HepG2 (cell line): Measurements from ENCODE around the gene SPATA21. TPM values are rescaled to one million over a fixed set of nuclear protein-coding genes. Genes with fewer than 3 reads are reported as not detected.

ENCODE experiments used
- ARNT ChIP-seq: fragments of 450-650 bp; IDR thresholded peaks from 2 replicates; pipeline ENCODE4 v1.6.1; 2017
- ATAD3A ChIP-seq: sonication (generic); formaldehyde crosslinking; IDR thresholded peaks from 2 replicates; pipeline ENCODE4 v1.4.0; 2020; ENCODE audit warnings: missing genetic modification reagents
- CEBPG ChIP-seq: IDR thresholded peaks from 2 replicates; pipeline ENCODE4 v1.6.1; 2016
- CHD2 ChIP-seq: IDR thresholded peaks from 2 replicates; pipeline ENCODE4 v1.6.1; 2011; ENCODE audit warnings: low read depth, low read length, improper control_type of control experiment
- FOXA3 ChIP-seq: IDR thresholded peaks from 2 replicates; pipeline ENCODE4 v1.6.1; 2016; ENCODE audit warnings: missing genetic modification reagents, missing compliant biosample characterization
- MXD4 ChIP-seq: IDR thresholded peaks from 2 replicates; pipeline ENCODE4 v1.6.1; 2016; ENCODE audit warnings: mild to moderate bottlenecking, missing biosample characterization, missing genetic modification reagents
- NFE2 ChIP-seq: sonication (generic); formaldehyde crosslinking; IDR thresholded peaks from 2 replicates; pipeline ENCODE4 v1.4.0; 2020; ENCODE audit warnings: missing genetic modification reagents
- POLR2G ChIP-seq: fragments of 200-400 bp; formaldehyde crosslinking; IDR thresholded peaks from 2 replicates; pipeline ENCODE4 v1.6.1; 2018; ENCODE audit warnings: mild to moderate bottlenecking, low read depth, low read length, moderate library complexity
- RNF2 ChIP-seq: fragments of 450-650 bp; conservative IDR thresholded peaks from 2 replicates; pipeline ENCODE4 v1.6.1; 2016; ENCODE audit warnings: low read depth
- SOX5 ChIP-seq: IDR thresholded peaks from 2 replicates; pipeline ENCODE4 v1.6.1; 2016; ENCODE audit warnings: borderline replicate concordance
- SOX6 ChIP-seq, 2 experiments: fragments of 450-650 bp in 1 of 2; sonication (generic) in 1 of 2; formaldehyde crosslinking in 1 of 2; IDR thresholded peaks; 2 replicates each; pipeline versions ENCODE4 v1.4.0 to v1.6.1; 2017 to 2020; ENCODE audit warnings: antibody characterized with exemption in 1 of 2, mild to moderate bottlenecking in 1 of 2, missing genetic modification reagents in 1 of 2
- TOPORS ChIP-seq: sonication (generic); formaldehyde crosslinking; IDR thresholded peaks from 2 replicates; pipeline ENCODE4 v1.8.0; 2023; ENCODE audit warnings: mild to moderate bottlenecking, missing genetic modification reagents
- U2AF2 ChIP-seq: fragments of 200-400 bp; formaldehyde crosslinking; IDR thresholded peaks from 2 replicates; pipeline ENCODE4 v1.6.1; 2017; ENCODE audit warnings: low read depth, mild to moderate bottlenecking, low read length
- ZC3H13 ChIP-seq: sonication (generic); formaldehyde crosslinking; IDR thresholded peaks from 2 replicates; pipeline ENCODE4 v1.8.1; 2023; ENCODE audit warnings: mild to moderate bottlenecking, missing genetic modification reagents, moderate library complexity
- ZNF224 ChIP-seq: sonication (generic); formaldehyde crosslinking; IDR thresholded peaks from 2 replicates; pipeline ENCODE4 v1.5.0; 2020; ENCODE audit warnings: mild to moderate bottlenecking, missing genetic modification reagents
- ZNF660 ChIP-seq: sonication (generic); formaldehyde crosslinking; IDR thresholded peaks from 2 replicates; pipeline ENCODE4 v1.5.1; 2020; ENCODE audit warnings: mild to moderate bottlenecking, low read depth, missing genetic modification reagents, borderline replicate concordance
- polyA plus RNA-seq, 8 experiments: library from polyadenylated mRNA; depleted of rRNA in 3 of 8; stranded (reverse) in 7 of 8; unstranded in 1 of 8; fragments of >200 nt; fragmentation: Illumina TruSeq in 4 of 8; extraction: Trizol in 4 of 8; gene quantifications; 2 replicates each; pipeline versions ENCODE4 v1.2.1 to v1.2.3, GENCODE V29; 2011 to 2016; ENCODE audit warnings: low read depth in 4 of 8, missing spikeins in 1 of 8, mixed read lengths in 1 of 8; ENCODE audit not compliant: insufficient read depth in 1 of 8
- total RNA-seq, 5 experiments: library from RNA; depleted of rRNA; stranded (reverse); fragments of >200 nt; fragmentation: Illumina TruSeq; extraction: Trizol; gene quantifications; 2 replicates each; pipeline ENCODE4 v1.2.3, GENCODE V29; 2016; ENCODE audit warnings: low read depth in 1 of 5
- TF ChIP-seq, protein P1 (sequence below): sonication (generic); formaldehyde crosslinking; IDR thresholded peaks from 2 replicates; pipeline ENCODE4 v1.5.1; 2020; ENCODE audit warnings: mild to moderate bottlenecking, missing genetic modification reagents, moderate library complexity
- TF ChIP-seq, protein P2 (sequence below): sonication (generic); formaldehyde crosslinking; IDR thresholded peaks from 2 replicates; pipeline ENCODE4 v1.4.0; 2020; ENCODE audit warnings: missing genetic modification reagents
- TF ChIP-seq, protein P3 (sequence below): sonication (generic); formaldehyde crosslinking; IDR thresholded peaks from 2 replicates; pipeline ENCODE4 v1.4.0; 2020; ENCODE audit warnings: missing genetic modification reagents
- TF ChIP-seq, protein P4 (sequence below): sonication (generic); formaldehyde crosslinking; IDR thresholded peaks from 2 replicates; pipeline ENCODE4 v1.4.0; 2020; ENCODE audit warnings: mild to moderate bottlenecking, missing genetic modification reagents
- TF ChIP-seq, protein P5 (sequence below): sonication (generic); formaldehyde crosslinking; conservative IDR thresholded peaks from 2 replicates; pipeline ENCODE4 v1.8.0; 2022; ENCODE audit warnings: low read depth, missing genetic modification reagents

SPATA21 gene
- total and polyA plus RNA-seq, 2 of the 13 experiments (the other 11 are each of a cell fraction or from before 2014, with no cell fraction given) = 0.80 to 1.4 TPM

DNA sequence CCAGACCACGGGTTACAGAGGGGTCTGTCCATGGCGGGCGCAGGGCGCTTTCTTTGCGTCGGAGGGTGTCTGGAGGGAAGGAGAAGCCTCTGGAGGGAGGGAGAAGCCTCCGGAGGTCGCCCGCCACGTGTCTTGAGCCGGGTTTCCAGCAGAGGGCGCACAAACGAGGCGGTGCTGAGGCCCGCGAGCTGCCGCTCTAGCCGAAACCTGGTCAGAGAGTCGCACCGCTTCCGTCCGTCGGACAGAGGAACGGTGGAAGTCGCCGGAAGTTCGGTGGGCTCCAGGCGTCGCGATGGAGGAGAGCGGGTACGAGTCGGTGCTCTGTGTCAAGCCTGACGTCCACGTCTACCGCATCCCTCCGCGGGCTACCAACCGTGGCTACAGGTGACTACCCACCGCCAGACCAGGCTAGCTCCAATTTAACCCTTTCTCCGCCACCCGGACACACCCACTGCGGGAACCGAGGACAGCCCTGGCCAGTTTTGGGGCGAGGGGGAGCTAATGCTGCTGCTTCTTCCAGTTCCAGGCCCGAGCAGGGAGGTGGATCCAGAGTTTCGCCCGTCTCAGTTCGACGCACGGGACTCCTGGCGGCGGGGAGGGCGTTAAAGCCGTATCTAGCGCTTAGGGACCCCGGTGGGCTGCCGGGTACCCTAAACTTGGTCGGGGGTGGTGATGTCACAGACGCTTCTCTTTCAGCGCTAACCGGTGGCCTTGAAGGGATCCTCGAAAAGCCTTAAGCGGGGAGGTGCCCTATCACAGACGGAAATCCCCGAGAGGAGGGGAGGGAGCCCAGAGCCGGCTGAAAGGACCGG lies 3.5 kb upstream of the SPATA21 start, which contains the start of gene NECAP2 (continued):
- TF ChIP-seq, protein P1, sequence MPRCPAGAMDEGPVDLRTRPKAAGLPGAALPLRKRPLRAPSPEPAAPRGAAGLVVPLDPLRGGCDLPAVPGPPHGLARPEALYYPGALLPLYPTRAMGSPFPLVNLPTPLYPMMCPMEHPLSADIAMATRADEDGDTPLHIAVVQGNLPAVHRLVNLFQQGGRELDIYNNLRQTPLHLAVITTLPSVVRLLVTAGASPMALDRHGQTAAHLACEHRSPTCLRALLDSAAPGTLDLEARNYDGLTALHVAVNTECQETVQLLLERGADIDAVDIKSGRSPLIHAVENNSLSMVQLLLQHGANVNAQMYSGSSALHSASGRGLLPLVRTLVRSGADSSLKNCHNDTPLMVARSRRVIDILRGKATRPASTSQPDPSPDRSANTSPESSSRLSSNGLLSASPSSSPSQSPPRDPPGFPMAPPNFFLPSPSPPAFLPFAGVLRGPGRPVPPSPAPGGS (CRISPR knock-in tag) = peak; percentile 37; the same call in 1 of the 2 replicates
- TF ChIP-seq NFE2 (CRISPR knock-in tag) (no peak), SOX5 (CRISPR knock-in tag) (peak; percentile 66; the same call in 1 of the 2 replicates), SOX6 (IDR thresholded peaks at IDR 0.05) (no peak), SOX6 (CRISPR knock-in tag; IDR thresholded peaks at IDR 0.05) (peak; percentile 70), POLR2G (peak; percentile 95), MXD4 (peak; percentile 87), CEBPG (peak; percentile 41; the same call in 1 of the 2 replicates), TOPORS (CRISPR knock-in tag) (peak; percentile 86; the same call in 1 of the 2 replicates), ZC3H13 (CRISPR knock-in tag) (0 out of 2 replicates have a peak, but pooled peaks have one; percentile 52), CHD2 (peak; percentile 17; the same call in 1 of the 2 replicates), ZNF660 (CRISPR knock-in tag) (no peak), U2AF2 (no peak), ZNF224 (CRISPR knock-in tag) (no peak), ARNT (no peak), RNF2 (no peak), ATAD3A (CRISPR knock-in tag) (no peak), FOXA3 (CRISPR knock-in tag) (peak; percentile 74)
- TF ChIP-seq, protein P2, sequence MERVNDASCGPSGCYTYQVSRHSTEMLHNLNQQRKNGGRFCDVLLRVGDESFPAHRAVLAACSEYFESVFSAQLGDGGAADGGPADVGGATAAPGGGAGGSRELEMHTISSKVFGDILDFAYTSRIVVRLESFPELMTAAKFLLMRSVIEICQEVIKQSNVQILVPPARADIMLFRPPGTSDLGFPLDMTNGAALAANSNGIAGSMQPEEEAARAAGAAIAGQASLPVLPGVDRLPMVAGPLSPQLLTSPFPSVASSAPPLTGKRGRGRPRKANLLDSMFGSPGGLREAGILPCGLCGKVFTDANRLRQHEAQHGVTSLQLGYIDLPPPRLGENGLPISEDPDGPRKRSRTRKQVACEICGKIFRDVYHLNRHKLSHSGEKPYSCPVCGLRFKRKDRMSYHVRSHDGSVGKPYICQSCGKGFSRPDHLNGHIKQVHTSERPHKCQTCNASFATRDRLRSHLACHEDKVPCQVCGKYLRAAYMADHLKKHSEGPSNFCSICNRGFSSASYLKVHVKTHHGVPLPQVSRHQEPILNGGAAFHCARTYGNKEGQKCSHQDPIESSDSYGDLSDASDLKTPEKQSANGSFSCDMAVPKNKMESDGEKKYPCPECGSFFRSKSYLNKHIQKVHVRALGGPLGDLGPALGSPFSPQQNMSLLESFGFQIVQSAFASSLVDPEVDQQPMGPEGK (CRISPR knock-in tag) = peak; percentile 37; the same call in 1 of the 2 replicates
- TF ChIP-seq, protein P3, sequence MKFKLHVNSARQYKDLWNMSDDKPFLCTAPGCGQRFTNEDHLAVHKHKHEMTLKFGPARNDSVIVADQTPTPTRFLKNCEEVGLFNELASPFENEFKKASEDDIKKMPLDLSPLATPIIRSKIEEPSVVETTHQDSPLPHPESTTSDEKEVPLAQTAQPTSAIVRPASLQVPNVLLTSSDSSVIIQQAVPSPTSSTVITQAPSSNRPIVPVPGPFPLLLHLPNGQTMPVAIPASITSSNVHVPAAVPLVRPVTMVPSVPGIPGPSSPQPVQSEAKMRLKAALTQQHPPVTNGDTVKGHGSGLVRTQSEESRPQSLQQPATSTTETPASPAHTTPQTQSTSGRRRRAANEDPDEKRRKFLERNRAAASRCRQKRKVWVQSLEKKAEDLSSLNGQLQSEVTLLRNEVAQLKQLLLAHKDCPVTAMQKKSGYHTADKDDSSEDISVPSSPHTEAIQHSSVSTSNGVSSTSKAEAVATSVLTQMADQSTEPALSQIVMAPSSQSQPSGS (CRISPR knock-in tag) = peak; percentile 84; the same call in 1 of the 2 replicates
- TF ChIP-seq, protein P4, sequence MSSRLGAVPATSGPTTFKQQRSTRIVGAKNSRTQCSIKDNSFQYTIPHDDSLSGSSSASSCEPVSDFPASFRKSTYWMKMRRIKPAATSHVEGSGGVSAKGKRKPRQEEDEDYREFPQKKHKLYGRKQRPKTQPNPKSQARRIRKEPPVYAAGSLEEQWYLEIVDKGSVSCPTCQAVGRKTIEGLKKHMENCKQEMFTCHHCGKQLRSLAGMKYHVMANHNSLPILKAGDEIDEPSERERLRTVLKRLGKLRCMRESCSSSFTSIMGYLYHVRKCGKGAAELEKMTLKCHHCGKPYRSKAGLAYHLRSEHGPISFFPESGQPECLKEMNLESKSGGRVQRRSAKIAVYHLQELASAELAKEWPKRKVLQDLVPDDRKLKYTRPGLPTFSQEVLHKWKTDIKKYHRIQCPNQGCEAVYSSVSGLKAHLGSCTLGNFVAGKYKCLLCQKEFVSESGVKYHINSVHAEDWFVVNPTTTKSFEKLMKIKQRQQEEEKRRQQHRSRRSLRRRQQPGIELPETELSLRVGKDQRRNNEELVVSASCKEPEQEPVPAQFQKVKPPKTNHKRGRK (CRISPR knock-in tag) = no peak
- TF ChIP-seq, protein P5, sequence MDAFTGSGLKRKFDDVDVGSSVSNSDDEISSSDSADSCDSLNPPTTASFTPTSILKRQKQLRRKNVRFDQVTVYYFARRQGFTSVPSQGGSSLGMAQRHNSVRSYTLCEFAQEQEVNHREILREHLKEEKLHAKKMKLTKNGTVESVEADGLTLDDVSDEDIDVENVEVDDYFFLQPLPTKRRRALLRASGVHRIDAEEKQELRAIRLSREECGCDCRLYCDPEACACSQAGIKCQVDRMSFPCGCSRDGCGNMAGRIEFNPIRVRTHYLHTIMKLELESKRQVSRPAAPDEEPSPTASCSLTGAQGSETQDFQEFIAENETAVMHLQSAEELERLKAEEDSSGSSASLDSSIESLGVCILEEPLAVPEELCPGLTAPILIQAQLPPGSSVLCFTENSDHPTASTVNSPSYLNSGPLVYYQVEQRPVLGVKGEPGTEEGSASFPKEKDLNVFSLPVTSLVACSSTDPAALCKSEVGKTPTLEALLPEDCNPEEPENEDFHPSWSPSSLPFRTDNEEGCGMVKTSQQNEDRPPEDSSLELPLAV (CRISPR knock-in tag) = no peak
